HG02798 (cell line): Measurements from ENCODE around the gene ARMCX1.
"Not testable (repeated sequence)": the region's sequence is repeated elsewhere in the genome, so short reads cannot be mapped to it uniquely, and the experiment has no call there.

Source experiments
- ATAC-seq: cut with Tn5 transposase; IDR thresholded peaks from one replicate; pipeline ENCODE4 v1.9.1; 2021; ENCODE audit warnings: mild to moderate bottlenecking; ENCODE audit not compliant: unreplicated experiment, poor library complexity

Gene ARMCX1

DNA sequence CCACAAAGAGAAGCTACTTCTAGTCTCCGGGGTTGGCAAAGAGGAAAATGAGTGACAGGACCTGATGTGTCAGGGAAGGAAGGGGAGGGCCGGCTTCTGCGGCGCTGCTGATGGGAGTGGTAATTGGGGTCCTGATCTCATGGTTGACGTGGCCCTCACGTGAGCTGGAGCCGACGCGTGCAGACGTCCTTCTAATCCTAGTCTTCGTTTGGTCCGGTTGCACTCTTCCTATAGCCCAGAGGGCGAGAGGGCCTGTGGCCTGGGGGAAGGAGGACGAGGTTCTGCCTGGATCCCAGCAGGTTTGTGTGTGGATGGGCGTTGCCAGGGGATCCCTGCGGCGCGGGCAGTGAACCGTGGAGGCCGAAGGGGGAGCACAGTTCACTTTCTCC lies at the start of gene ARMCX1:
Gene ARMCX1 (plus strand): TSS at position 186 of the 389 bp plus-strand sequence. CDS start 2,384 bp downstream, outside the sequence.
- ATAC-seq = no peak

DNA sequence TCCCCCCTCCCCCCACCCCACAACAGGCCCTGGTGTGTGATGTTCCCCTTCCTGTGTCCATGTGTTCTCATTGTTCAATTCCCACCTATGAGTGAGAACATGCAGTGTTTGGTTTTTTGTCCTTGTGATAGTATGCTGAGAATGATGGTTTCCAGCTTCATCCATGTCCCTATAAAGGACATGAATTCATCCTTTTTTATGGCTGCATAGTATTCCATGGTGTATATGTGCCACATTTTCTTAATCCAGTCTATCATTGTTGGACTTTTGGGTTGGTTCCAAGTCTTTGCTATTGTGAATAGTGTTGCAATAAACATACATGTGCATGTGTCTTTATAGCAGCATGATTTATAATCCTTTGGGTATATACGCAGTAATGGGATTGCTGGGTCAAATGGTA lies 47.4 kb upstream of the ARMCX1 start:
- not testable (repeated sequence) for ATAC-seq

DNA sequence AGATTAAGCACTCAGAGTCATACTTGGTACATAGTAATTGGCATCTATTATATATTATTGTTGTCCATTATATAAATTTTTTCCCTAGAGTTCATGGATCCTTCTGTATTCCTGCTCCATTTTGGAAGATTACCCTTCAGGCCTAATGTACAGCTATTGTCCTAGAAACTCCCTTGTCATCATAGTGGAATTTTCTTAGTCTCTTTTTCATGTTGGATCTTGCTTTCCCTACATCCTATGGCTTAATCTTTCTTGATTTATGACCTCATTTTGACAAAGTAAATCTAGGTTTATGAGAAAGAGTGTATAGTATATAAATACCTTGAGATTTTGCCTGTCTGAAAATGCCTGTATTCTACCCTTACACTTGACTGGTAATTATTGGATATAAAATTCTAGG lies 43.0 kb upstream of the ARMCX1 start:
- ATAC-seq = no peak

DNA sequence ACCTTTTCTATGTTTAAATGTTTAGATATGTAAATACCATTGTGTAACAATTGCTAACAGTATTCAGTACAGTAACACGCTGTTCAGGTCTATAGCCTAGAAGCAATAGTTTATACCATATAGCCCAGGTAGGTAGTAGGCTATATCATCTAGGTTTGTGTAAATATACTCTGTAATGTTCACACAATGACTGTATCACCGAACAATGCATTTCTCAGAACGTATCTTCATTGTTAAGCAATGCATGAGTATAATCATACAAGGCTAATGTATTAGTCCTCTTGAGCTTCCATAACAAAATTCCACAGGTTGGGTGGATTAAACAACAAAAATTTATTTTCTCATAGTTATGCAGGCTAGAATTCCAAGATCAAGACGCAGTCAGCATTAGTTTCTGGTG lies 42.4 kb upstream of the ARMCX1 start:
- no peak for ATAC-seq

DNA sequence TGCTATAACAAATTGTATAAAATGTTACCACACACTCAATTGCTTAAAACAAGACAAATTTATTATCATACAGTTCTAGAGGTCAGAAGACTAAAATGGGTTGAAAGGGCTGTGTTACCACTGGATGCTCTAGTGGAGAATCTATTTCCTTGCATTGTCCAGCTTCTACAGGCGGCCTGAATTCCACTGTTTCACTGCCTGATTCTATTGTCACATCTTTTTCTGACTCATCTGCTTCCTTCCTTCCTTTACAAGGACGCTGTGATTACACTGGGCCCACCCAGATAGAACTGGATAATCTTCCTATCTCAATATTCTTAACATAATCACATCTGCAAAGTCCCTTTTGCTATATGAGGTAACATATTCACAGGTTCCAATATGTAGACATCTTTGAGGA lies 19.4 kb upstream of the ARMCX1 start:
- no peak for ATAC-seq

DNA sequence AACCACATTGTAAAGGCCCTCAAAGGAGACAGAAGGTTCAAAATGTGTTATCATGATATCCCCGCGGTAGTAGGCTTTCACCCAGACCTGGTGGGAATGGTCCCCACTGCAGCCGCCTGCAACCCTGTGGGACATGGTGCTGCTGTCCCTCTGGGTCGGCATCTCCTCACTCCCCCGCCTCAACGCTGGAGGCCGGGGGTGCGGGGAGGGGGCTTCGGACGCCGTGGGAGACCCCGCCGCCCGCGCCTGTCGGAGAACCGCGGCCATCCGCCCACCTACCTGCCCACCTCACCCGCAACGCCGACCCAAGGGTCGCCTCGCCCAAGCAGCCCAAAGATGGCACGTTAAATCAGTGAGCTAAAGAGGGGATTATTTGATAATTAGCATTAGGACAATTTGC lies 11.2 kb upstream of the ARMCX1 start:
- no peak for ATAC-seq

DNA sequence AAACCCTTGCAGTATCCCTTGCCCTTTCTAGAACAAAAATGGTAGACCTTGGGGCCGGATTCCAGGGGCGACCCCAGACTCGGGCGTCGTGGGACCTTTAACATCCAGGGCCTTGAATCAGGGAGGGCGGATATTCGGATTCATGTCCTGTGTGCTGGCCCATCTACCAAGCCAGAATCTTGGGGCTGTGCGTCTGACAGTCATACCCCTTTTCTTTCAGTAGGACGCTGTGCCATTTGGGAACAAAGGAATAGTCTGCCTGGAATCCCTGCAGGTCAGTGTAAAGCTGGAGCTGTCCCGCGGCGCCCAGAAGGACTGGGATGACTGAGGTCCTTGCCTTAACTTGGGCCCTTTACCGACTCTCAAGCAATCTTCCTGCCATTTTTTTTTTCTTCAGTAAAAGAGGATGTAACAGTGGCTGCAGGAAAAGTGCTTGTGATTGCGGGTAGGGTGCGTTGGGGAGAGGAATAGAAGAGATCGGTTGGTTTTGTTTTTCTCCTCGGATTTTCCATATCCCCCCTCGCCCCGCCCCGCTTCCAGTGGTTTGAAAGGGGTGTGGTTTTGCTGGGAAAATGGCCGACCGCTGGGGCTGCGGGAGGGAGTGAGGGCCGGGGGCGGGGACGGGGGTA lies 518 bp downstream of the ARMCX1 start:
- no peak for ATAC-seq

DNA sequence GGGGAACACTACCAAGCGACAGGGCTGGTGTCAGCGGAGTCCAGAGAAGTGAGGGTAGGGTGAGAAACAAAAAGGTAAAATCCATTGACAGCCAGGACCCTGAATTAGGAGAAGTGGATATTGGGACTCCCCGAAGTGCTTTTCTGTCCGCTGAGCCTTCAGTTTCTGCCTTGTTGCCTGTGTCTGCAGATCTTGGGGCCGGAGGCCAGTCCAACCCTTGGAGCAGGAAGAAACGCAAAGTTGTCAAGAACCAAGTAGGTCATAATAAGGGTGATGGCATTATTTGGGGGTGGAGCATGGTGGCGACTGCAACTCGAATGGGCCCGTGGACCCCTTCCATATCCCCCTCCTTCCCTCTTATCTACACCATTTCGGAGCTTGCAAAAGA lies 1.0 kb downstream of the ARMCX1 start:
- no peak for ATAC-seq

DNA sequence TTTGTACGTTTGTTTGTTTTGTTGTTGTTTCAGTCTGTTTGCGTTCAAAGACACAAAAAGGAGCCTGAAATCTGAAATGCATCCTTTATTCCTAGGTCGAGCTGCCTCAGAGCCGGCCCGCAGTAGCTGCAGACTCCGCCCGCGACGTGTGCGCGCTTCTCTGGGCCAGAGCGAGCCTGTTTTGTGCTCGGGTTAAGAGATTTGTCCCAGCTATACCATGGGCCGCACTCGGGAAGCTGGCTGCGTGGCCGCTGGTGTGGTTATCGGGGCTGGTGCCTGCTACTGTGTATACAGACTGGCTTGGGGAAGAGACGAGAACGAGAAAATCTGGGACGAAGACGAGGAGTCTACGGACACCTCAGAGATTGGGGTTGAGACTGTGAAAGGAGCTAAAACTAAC lies 2.4 kb downstream of the ARMCX1 start:
- ATAC-seq = no peak

DNA sequence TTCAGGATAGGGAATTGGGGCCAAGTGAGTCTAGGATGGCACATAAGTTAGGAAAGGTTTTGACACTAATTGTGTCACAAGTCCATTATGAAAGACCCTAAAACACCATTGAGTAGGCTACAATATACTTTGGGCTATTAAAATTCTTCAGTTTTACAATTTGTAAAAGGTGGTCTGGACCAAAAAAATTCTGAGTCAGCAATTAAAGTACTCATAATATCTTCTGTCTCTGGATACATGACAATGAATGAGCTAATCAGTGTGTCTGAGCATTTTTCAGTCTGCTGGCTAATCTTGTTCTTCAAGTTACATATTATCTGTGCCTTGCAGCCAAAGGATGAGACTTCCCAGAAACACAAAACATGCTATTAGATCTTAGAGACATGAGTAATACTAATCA lies 14.3 kb downstream of the ARMCX1 start:
- no peak for ATAC-seq

DNA sequence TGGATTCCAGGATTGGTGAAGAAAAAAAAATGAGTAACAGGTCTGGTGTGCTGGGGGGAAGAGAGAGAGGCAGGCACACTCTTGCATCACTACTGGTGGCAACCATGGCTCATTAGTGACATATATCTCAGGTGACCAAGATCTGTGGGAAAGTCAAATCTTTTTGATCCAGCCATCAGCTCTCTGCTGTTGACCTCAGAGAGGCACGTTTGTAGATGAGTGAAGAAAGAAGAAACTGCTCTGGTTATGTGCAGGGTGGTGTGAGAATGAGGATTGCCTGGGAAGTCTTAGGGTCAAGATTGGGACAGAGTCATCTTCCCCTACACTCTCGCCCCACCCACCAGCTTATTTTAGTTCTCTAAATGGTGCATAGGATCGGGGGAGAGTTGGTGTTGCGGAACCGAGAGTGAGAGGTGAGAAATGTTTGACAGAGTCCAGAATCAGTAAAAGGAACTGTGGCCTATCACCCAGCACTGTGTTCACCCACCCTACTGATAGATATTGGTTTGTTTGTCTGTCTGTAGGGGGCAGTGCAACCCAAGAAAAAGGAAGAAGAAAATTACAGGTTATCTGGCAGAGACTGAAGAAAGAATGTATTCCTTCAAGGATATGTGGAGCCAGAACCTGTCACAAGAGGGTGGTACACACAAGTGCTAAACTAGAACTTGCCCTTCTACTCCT lies 45.5 kb downstream of the ARMCX1 start:
- ATAC-seq = peak; percentile 100

DNA sequence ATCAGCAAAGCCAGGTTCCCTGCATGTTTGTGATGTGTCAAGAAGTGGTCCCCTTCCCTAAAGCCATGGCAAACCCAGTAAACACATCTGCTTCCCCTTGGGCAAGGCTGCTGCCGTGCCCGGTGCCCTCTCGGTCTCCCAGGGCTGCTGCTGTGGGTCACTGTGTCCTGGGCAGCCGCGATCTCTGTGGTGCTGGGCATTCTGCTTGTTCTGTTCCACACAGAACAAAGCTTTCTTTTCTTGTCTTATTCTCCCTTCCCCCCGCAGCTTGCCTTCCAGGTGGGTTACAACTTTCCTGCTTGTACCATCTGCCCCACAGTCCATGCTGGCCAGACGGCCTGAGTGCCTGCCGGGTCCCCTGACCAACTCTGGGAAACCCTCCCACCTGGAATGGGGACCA lies 49.2 kb downstream of the ARMCX1 start:
- ATAC-seq = not testable (repeated sequence)

DNA sequence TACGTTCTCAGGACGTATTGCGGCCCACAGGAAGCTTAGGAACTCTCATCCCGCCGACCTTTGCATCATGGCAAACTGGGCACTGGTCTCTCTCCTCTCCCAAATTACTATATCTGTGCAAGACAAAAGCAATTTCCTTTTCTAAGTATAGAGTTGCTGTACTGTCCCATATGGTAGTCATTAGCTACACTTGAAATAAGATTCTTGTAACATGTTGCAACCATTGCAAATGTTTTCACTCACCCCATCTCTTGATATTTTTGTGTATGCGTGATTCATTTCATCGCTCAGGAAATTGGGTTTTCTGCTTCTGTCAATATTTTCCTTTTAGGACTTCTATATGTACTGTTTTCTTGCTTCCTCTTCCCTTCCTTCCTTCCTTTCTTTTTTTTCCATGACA lies 51.7 kb downstream of the ARMCX1 start:
- no peak for ATAC-seq
